GM12801 (cell line): ENCODE measurements around the gene GALNTL6.

Experiments
- TF ChIP-seq, protein P1 (sequence below): IDR thresholded peaks from one replicate; pipeline ENCODE4 v1.5.1; 2011; ENCODE audit warnings: control low read depth; ENCODE audit not compliant: insufficient read length; ENCODE audit errors: extremely low read depth

GALNTL6 gene

GRCh38 chr4:172708184-172708583 lies 895.0 kb downstream of the GALNTL6 start:
- TF ChIP-seq, protein P1, sequence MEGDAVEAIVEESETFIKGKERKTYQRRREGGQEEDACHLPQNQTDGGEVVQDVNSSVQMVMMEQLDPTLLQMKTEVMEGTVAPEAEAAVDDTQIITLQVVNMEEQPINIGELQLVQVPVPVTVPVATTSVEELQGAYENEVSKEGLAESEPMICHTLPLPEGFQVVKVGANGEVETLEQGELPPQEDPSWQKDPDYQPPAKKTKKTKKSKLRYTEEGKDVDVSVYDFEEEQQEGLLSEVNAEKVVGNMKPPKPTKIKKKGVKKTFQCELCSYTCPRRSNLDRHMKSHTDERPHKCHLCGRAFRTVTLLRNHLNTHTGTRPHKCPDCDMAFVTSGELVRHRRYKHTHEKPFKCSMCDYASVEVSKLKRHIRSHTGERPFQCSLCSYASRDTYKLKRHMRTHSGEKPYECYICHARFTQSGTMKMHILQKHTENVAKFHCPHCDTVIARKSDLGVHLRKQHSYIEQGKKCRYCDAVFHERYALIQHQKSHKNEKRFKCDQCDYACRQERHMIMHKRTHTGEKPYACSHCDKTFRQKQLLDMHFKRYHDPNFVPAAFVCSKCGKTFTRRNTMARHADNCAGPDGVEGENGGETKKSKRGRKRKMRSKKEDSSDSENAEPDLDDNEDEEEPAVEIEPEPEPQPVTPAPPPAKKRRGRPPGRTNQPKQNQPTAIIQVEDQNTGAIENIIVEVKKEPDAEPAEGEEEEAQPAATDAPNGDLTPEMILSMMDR = no peak

GRCh38 chr4:172709376-172709775 lies 896.2 kb downstream of the GALNTL6 start:
- TF ChIP-seq, protein P1 = no peak

- TF ChIP-seq, protein P1 = no peak
Observed at GRCh38 chr4:172716291-172716690, 903.1 kb downstream of the GALNTL6 start.

- TF ChIP-seq, protein P1 = no peak
Observed at GRCh38 chr4:172721659-172722058, 908.5 kb downstream of the GALNTL6 start.

GRCh38 chr4:172725581-172725980 lies 912.4 kb downstream of the GALNTL6 start:
- TF ChIP-seq, protein P1 = no peak

DNA sequence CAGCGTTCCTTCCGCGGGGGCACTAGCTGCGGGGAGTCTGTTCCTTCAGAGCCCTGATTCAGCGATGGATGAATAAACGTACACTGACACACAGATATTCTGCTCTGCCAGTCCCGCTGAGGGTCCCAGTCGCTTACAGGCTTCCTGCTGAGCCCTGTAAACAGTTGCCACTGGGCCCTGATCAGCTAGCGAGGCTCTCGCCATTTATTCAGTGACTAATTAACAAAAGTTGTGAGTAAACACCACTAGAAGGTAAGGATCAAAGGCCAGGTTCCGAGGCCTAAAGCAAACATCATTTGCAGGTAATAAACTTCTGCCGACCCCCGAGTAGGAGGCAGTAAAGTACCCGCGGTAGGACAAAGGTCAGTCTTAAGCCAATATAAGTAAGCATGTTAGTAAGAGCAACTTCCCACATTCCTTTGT lies 912.8 kb downstream of the GALNTL6 start:
- TF ChIP-seq, protein P1 = no peak

GRCh38 chr4:172727631-172728030 lies 914.4 kb downstream of the GALNTL6 start:
- TF ChIP-seq, protein P1 = no peak

DNA sequence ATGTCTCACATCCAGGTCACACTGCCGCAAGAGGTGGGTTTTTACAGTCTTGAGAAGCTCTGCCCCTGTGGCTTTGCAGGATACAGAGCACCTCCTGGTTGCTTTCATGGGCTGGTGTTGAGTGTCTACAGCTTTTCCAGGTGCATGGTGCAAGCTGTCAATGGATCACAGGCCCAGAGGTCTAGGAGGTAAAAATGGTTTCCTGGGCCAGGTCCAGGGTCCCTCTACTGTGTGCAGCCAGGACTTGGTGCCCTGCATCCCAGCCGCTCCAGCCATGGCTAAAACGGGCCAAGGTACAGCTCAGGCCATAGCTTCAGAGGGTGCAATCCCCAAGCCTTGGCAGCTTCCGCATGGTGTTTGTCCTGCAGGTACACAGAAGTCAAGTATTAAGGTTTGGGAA lies 921.4 kb downstream of the GALNTL6 start:
- TF ChIP-seq, protein P1 = no peak
